HG03103 (cell line): ENCODE measurements around the gene RFX2.
"Not testable (repeated sequence)": the region's sequence is repeated elsewhere in the genome, so short reads cannot be mapped to it uniquely, and the experiment has no call there.

Source experiments
- ATAC-seq: cut with Tn5 transposase; IDR thresholded peaks from one replicate; pipeline ENCODE4 v1.9.1; 2021; ENCODE audit warnings: low read depth; ENCODE audit not compliant: unreplicated experiment

The RFX2 gene

DNA sequence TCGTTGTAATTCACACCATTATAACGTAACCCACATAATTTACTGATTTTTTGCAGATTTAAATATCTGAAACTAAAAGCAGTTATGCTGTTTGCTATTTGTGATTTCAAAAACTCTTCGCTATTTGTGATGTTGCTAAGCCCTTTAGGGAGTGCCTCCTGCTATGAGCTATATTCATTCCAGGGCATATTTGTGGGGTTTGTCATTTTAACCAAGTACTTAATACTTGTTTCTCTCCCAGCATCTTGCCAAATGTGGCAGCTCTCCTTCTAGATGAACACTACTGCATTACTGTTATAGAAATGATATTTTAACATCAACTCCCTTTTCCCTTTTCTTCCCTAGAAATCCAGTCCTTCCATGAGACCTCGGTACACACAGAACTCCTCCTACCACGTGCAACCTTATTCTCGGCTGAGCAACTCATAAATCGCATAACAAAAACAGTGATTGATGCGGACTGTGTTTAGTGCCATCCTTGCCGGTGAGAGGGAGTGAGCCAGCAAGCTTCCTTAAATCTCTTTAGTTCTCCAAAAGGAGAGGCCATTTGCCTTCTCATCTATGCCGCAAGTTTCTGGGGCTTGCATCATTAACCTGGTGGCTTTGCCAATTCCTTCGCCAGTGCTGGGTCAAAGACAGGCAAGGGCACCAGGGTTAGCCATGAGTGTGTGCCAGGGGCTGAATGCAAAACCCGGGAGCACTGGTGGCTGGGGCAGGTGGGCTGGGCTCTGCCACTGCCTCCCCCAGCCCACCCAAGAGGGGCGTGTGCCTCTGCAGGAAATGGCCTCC is 33.4 kb downstream of the RFX2 start:
- no peak for ATAC-seq

- ATAC-seq, result no peak
These were observed 34.0 kb downstream of the RFX2 start for GRCh38 chr19:6076291-6076665.

DNA sequence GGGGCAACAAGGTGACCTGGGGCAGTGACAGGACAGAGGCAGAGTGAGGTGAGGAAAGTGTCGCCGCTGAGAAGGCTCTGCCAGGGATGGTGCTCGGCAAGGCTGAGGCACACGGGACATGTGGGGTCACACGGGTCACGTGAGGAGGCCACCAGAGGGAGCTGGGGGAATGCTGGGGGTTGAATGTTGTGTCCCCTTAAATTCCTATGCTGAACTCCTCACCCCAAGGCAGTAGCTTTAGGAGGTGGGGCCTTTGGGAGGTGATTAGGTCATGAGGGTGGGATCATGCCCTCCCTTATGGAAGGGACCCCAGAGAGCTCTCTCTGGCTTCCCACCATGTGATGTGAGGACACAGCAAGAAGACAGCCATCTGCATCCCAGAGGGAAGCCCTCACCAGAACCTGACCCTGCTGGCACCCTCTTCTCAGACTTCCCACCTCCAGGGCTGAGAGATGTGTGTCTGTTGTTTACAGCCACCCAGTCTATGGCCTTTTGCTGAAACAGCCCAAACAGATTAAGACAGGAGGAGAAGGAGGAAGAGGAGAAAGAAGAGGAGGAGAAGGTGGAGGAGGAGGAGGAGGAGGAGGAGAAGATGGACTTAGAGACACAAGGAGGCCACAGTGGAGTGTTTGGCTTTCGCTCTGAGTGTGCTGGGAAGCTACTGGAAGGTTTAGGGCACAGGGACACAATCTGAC is 35.4 kb downstream of the RFX2 start:
- no peak for ATAC-seq

DNA sequence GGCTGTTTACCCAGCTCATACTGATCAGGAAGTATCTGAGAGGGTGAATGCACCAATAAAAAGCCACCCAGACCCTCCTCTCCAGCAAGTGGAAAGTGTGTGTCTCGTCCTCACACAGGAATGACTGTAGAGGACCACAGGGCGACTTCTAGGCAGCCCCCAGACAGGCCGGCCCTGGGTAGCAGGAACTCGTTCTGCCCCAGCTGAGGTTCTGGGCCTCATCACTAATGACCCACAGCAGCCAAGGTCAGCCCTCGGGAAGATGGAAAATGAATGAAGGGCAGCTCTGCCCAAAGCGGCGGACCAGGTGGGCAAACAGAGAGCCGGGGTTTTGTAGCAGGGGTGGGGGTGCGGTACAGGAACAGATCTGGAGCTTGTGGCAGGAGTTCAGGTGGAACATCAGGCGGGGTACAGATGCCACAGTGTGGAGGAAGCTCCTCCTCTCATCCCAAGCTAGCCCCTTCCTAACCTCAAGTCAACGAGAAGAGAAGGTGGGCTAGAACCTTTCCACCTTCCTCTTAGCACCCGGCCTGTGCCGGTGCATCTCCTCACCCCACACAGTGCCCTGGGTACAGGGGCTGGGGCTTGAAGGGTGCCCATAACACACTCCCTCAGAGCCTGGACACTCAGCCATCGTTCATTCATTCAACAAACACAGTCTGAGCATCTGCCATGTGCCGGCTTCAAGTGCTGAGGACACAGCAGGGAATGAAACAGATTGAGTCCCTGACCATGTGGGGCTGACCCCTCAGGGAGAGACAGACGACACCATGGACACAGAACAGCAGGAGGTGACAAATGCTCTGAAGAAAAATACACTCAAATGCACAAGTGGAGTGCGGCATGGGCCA is 36.2 kb downstream of the RFX2 start:
- ATAC-seq, result no peak

- ATAC-seq, result not testable (repeated sequence)
These were observed 37.1 kb downstream of the RFX2 start for GRCh38 chr19:6073233-6073632.

GRCh38 chr19:6071875-6072274 is 38.4 kb downstream of the RFX2 start:
- ATAC-seq, result no peak

- ATAC-seq, result no peak
These were observed 39.4 kb downstream of the RFX2 start for GRCh38 chr19:6070720-6071485.

GRCh38 chr19:6070207-6070681 is 40.1 kb downstream of the RFX2 start:
- no peak for ATAC-seq

- ATAC-seq, result no peak
These were observed 41.0 kb downstream of the RFX2 start for GRCh38 chr19:6069268-6069791.

DNA sequence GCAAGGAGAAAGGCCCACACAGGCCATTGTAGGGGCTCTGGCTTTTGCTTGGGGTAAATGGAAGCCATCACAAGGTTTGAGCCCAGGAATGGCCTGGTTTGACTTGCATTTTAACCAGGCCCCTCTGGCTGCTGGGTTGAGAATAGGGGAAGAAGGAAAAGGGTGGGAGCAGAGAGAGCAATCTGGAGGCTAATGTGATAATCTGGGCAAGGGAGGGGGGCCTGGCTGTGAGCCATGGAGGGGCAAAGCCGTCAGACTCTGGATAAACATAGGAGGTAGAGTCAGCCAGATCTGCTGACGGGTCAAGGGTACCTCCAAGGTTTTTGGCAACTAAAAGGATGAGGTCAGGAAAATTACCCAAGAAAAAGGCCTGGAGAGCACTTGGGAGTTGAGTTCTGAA is 41.6 kb downstream of the RFX2 start:
- no peak for ATAC-seq

- ATAC-seq, result no peak
These were observed 42.3 kb downstream of the RFX2 start for GRCh38 chr19:6067975-6068374.

DNA sequence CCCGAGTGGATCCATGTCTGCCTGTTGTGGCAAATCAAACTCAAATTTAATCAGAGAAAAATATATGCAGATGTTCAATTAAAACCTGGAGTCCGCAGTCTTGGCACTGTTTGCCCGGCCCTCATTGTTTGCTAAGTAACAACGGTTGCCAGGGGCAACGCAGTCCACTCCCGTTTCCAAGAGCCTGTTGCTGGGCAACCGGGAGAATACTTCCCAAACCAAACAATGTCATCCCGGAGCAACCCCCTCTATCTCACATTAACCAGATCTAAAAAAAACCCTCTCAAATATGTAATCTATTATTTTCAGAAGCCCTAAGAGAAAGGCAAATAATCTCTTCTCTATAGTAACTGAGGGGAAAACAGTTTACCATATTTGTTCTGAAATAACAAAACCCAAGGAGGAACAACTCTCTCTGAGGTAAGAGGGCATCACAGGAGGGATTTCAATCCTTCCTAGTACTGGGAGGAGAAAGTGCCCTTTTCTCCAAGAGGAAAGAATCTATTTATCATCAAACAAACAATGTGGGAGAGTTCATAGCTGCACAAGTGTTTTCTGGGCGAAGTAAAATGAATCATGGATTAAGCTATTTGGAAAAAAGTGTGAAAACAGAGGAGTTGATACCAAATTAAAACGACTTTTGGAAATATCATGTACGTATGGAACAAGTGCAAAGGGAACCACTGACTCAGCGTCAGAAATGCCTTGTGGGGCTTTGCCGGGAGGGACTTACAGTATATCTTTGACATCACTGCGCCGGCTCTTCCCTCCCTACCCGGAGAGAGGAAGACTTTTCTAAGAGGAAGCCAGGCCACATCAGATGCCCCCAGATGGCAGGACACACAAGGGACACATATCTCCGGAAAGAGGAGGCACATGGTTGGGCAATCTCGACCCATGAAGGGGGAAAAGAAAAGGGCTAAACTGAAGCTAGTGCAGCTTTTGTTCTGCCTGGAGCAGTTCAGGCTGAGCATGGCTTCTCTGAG is 43.3 kb downstream of the RFX2 start:
- ATAC-seq, result no peak

- no peak for ATAC-seq
These were observed 44.5 kb downstream of the RFX2 start for GRCh38 chr19:6065685-6066374.

- ATAC-seq, result no peak
These were observed 45.8 kb downstream of the RFX2 start for GRCh38 chr19:6064336-6065073.

DNA sequence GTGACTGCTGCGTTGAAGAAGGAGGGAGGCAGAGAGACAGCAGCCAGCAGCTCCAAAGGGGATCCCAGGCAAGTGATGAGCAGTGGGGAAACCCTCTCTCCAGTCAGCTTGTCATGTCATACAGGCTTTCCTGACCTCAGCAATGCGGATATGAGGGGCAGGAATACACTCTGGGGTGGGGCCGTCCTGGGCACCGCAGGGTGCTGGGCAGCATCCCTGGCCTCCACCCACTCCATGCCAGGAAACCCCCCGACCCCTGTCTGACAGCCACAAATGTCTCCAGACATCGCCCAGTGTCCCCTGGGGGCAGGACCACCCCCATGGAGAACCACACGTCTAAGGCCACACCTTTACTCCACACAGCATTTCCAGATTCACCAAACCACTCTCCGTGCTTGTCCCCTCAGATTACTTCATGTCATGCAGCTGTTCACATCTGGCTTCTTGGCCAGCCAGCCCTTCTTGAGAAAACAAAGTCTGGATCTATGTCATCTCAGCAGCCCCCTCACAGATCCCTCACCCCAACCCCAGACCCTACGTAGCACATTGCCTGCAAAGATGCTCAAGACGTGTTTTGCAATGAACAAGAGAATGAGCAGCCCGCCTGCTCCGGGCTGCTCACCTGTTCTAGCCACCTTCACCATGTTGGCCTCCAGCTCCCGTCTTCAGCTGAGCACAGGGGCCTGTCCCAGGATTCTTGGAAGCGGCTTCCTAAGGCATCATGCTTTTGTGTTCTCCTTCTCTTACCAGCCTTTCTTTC is 46.5 kb downstream of the RFX2 start:
- ATAC-seq, result no peak

DNA sequence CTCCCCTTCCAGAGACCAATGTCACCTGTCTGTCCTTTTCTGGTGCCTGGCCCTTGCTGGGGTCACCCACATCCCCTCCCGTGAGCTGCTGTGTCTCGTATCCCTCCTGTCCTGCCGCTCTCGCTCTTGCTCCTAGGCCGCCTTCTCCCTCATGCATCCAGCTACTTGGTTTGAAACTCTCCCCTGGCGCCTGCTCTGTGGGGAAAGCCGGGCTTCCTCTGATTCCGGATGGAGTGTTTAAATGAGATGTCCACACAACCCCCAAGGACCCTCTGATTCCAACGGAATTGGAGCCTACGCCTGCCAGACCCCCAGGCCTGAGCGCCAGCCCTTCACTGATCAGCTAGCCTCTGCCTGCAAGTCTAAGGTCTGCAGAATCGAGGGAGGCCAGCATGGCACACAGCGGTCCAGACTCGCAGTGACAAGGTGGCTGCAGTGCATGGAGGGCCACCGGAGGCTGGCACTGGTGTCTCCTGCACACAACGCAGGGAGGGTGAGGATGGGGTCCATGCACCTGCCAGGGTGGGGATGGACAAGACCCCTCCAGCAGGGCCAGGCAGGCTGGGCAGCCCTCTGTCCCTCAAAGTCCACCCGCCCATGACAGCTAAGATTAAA is 47.2 kb downstream of the RFX2 start:
- no peak for ATAC-seq

GRCh38 chr19:6062274-6062673 is 48.0 kb downstream of the RFX2 start:
- no peak for ATAC-seq
